ENCODE data around the gene COL4A2.

The COL4A2 gene

GRCh38 chr13:110306960-110307766 lies at the start of gene COL4A2, which contains the start of gene COL4A1:
COL4A2 (plus strand) TSS chr13:110307284; CDS start chr13:110307904, 620 bp downstream.
COL4A1 (minus strand) TSS chr13:110307157; CDS start chr13:110307027, 130 bp downstream.
- DNase-seq (ENCODE audit: low spot score), result no peak

GRCh38 chr13:110257408-110257807 lies 49.7 kb upstream of the COL4A2 start:
- DNase-seq (ENCODE audit: low spot score), result no peak

- DNase-seq (ENCODE audit: low spot score), result no peak
These were observed 48.0 kb upstream of the COL4A2 start for GRCh38 chr13:110258876-110259631.

- DNase-seq (ENCODE audit: low spot score), result no peak
These were observed 47.4 kb upstream of the COL4A2 start for GRCh38 chr13:110259651-110260050.

- DNase-seq (ENCODE audit: low spot score), result no peak
These were observed 45.7 kb upstream of the COL4A2 start for GRCh38 chr13:110261166-110262081.

GRCh38 chr13:110262082-110262436 lies 45.0 kb upstream of the COL4A2 start:
- DNase-seq (ENCODE audit: low spot score), result no peak

- DNase-seq (ENCODE audit: low spot score), result no peak
These were observed 44.4 kb upstream of the COL4A2 start for GRCh38 chr13:110262508-110263291.

GRCh38 chr13:110263404-110263803 lies 43.7 kb upstream of the COL4A2 start:
- no peak for DNase-seq (ENCODE audit: low spot score)

- no peak for DNase-seq (ENCODE audit: low spot score)
These were observed 43.2 kb upstream of the COL4A2 start for GRCh38 chr13:110263888-110264287.

GRCh38 chr13:110264685-110265275 lies 42.3 kb upstream of the COL4A2 start:
- no peak for DNase-seq (ENCODE audit: low spot score)

GRCh38 chr13:110265341-110265681 lies 41.8 kb upstream of the COL4A2 start:
- no peak for DNase-seq (ENCODE audit: low spot score)

GRCh38 chr13:110265682-110266430 lies 41.2 kb upstream of the COL4A2 start:
- no peak for DNase-seq (ENCODE audit: low spot score)

- no peak for DNase-seq (ENCODE audit: low spot score)
These were observed 40.7 kb upstream of the COL4A2 start for GRCh38 chr13:110266431-110266809.

- DNase-seq (ENCODE audit: low spot score), result no peak
These were observed 40.1 kb upstream of the COL4A2 start for GRCh38 chr13:110266983-110267382.

GRCh38 chr13:110268061-110268460 lies 39.0 kb upstream of the COL4A2 start:
- no peak for DNase-seq (ENCODE audit: low spot score)

GRCh38 chr13:110268576-110269185 lies 38.4 kb upstream of the COL4A2 start:
- DNase-seq (ENCODE audit: low spot score), result no peak

GRCh38 chr13:110269509-110270185 lies 37.4 kb upstream of the COL4A2 start:
- no peak for DNase-seq (ENCODE audit: low spot score)

- DNase-seq (ENCODE audit: low spot score), result no peak
These were observed 36.6 kb upstream of the COL4A2 start for GRCh38 chr13:110270507-110270906.

- no peak for DNase-seq (ENCODE audit: low spot score)
These were observed 35.8 kb upstream of the COL4A2 start for GRCh38 chr13:110271313-110271712.
